ENCODE data around the gene IL6ST.
"Not testable (repeated sequence)": the region's sequence is repeated elsewhere in the genome, so short reads cannot be mapped to it uniquely, and the experiment has no call there.

GRCh38 chr5:56000221-56000620 is 5.5 kb upstream of the IL6ST start:
- not testable (repeated sequence) for TF ChIP-seq CTCF (conservative IDR thresholded peaks at IDR 0.05; ENCODE audit: low read length); EZH2phosphoT487 (IDR thresholded peaks at IDR 0.05; ENCODE audit: borderline replicate concordance)

All from Loucy (cell line).